Glomerular visceral epithelial cell (primary cell): ENCODE data around the gene HIRA.

Experiments used
- DNase-seq: peaks from one replicate; pipeline ENCODE4 v3.0.0-alpha.2; 2016; ENCODE audit errors: extremely low spot score

Gene HIRA

GRCh38 chr22:19410941-19411689 lies 20.4 kb downstream of the HIRA start:
- no peak for DNase-seq

- DNase-seq = no peak
Measured at GRCh38 chr22:19407649-19408606, 23.6 kb downstream of the HIRA start.

DNA sequence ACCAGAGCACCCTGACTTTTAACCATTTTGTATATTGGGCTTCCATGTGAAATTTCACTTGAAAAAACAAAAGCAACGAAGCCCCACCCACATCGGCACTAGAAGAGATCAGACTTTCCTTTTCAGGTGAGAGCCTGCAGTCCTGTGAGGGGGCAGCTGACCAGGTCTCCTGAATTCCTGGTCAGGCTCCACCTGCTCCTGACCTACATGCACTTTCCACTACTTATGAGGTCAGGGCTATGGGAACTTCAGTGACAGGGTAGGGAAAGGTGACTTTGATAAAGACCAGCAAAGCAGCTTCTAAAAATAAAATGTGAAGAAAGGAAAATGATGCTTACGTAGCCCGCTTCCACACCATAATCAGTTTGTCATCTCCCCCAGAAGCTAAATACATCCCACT lies 24.7 kb downstream of the HIRA start:
- DNase-seq = no peak

DNA sequence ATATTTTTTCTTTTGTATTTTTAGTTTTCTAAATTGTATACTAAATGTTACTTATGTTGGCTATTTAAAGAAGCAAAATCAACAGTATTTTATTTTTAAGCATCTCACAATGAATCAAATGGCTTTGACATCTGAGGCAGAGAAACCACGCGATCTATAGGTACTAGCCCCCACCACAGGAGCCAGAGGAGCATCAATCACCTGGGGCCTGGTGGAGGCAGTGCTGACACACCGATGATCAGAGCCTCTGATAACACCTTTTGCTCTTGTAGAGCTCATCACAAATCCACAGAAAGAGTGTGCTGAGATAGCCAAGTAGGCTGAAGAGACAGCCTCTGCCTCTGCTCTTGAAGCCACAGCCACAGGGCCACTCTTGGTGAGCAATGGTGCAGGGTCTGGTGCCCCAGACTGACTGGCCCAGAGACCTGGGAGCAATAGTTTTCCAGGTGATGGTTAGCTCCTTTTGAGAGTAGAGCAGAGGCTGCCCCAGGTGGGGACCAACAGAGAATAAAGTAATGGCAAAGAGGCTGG lies 25.2 kb downstream of the HIRA start:
- no peak for DNase-seq

- DNase-seq = no peak
Measured at GRCh38 chr22:19405652-19406051, 25.9 kb downstream of the HIRA start.

GRCh38 chr22:19405133-19405532 lies 26.4 kb downstream of the HIRA start:
- DNase-seq = no peak

GRCh38 chr22:19404676-19405075 lies 26.9 kb downstream of the HIRA start:
- no peak for DNase-seq

GRCh38 chr22:19402642-19403191 lies 28.8 kb downstream of the HIRA start:
- DNase-seq = no peak

- DNase-seq = no peak
Measured at GRCh38 chr22:19401483-19401882, 30.1 kb downstream of the HIRA start.

- DNase-seq = no peak
Measured at GRCh38 chr22:19400881-19401280, 30.7 kb downstream of the HIRA start.

DNA sequence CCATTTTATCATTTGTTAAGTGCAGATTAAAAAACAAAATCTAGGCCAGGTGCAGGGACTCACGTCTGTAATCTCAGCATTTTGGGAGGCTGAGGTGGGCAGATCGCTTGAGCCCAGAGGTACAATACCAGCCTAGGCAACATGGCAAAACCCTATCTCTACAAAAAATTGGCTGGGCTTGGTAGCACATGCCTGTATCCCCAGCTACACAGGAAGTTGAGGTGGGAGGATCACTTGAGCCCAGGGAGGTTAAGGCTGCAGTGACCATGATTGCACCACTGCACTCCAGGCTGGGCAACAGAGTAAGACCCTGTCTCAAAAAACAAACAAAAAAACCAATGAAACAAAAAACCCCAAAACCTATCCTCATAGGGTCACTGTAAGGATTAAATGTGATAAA lies 32.9 kb downstream of the HIRA start:
- no peak for DNase-seq

- no peak for DNase-seq
Measured at GRCh38 chr22:19398206-19398605, 33.3 kb downstream of the HIRA start.

- no peak for DNase-seq
Measured at GRCh38 chr22:19397734-19398104, 33.8 kb downstream of the HIRA start.

DNA sequence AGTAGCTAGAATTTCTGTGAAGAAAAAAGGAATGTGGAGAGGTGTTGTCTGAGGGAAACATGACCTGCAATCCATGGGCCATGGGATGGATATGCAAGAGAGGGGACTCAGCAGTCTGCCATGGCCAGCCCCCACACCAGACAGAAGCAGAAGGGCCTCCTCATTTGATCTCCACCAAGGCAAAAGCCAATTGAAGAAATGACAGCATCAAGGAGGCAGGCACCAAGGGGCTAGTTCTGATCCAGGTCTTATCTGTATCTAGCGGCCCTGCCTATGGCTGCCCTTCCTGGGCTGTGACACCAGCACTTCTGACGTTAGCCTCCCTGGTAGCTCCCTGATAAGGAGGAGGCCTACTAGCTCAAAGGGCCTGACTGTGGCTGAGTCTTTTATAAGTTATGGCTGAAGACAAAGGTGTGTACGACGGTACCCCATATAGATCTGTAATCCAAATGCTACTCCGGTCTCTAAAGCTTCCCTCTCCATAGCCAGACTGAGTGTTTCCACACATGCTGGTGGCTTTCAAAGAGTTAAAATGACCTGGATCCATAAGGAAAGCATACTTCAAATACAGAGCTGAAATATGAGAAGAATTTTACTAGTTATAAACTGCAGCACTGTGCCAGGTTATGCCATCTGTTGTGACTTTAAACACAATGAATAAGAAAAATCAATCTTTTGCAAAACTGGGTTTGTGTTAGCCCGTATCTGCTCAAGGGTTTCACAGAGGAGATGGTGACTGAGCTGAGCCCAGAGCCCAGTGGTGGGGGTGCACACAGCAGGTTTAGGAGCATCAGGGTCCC lies 34.4 kb downstream of the HIRA start:
- DNase-seq = no peak

- no peak for DNase-seq
Measured at GRCh38 chr22:19396561-19396933, 35.0 kb downstream of the HIRA start.

- DNase-seq = no peak
Measured at GRCh38 chr22:19395276-19395675, 36.3 kb downstream of the HIRA start.

- no peak for DNase-seq
Measured at GRCh38 chr22:19394274-19395050, 37.1 kb downstream of the HIRA start.

- no peak for DNase-seq
Measured at GRCh38 chr22:19393704-19394103, 37.8 kb downstream of the HIRA start.

DNA sequence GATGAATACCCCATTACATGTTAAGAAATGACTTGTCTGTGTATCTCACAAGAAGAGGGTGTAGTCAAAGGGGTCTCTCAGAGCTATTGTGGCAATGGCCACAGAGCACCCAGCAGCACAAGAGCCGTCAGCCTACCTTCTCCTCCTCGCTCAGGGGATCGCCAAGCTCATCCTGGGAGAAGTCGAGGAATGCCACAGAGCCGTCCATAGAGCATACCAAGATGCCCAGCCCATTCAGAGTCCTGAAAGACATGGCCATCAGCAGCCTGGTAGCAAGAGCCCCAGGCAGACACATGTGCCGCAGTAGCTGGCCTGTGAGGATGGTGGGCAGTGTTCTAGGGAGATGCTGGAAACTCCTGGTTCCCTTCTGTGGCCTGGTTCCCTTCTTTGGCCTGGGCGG lies 44.0 kb downstream of the HIRA start:
- DNase-seq = no peak

DNA sequence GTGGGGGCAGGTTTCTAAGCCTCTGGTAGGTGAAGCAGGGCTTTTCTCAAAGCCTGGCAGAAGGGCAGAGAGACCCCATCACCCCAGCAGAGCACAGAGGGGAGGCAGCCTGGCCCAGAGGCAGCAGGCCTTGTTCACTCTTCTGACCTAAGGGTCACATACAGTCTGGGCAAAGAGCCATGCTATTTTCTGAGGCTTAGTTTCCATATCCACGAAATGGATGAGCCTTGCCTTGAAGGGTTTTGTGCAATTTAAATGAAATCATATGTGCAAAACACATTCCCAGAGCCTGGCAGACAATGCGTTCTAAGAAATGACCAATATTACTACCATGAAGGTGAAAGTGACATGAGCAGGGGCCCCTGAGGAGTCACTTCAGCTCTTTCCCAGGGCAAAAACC lies 44.5 kb downstream of the HIRA start:
- no peak for DNase-seq

GRCh38 chr22:19386248-19386647 lies 45.3 kb downstream of the HIRA start:
- DNase-seq = no peak
